HG02642 (cell line): ENCODE data around the gene AGBL1.

ENCODE experiments used
- ATAC-seq: cut with Tn5 transposase; IDR thresholded peaks from one replicate; pipeline ENCODE4 v1.9.1; 2021; ENCODE audit warnings: mild to moderate bottlenecking; ENCODE audit not compliant: unreplicated experiment, poor library complexity

AGBL1 gene

GRCh38 chr15:86079508-86080266 is at the start of gene AGBL1:
TSS of gene AGBL1 (plus strand) at chr15:86079871.
- no peak for ATAC-seq

GRCh38 chr15:86034904-86035303 is 44.8 kb upstream of the AGBL1 start:
- no peak for ATAC-seq

- no peak for ATAC-seq
These were observed 43.4 kb upstream of the AGBL1 start for GRCh38 chr15:86036243-86036642.

GRCh38 chr15:86038491-86038890 is 41.2 kb upstream of the AGBL1 start:
- no peak for ATAC-seq

GRCh38 chr15:86040356-86041033 is 39.2 kb upstream of the AGBL1 start:
- ATAC-seq: no peak

- ATAC-seq: no peak
These were observed 38.3 kb upstream of the AGBL1 start for GRCh38 chr15:86041399-86041798.

GRCh38 chr15:86042226-86042625 is 37.4 kb upstream of the AGBL1 start:
- no peak for ATAC-seq

- ATAC-seq: no peak
These were observed 34.7 kb upstream of the AGBL1 start for GRCh38 chr15:86044981-86045380.

- no peak for ATAC-seq
These were observed 25.3 kb upstream of the AGBL1 start for GRCh38 chr15:86054338-86054737.

- no peak for ATAC-seq
These were observed 24.0 kb upstream of the AGBL1 start for GRCh38 chr15:86055688-86056087.

- no peak for ATAC-seq
These were observed 19.8 kb upstream of the AGBL1 start for GRCh38 chr15:86059851-86060250.

- ATAC-seq: no peak
These were observed 19.0 kb upstream of the AGBL1 start for GRCh38 chr15:86060674-86061073.

- no peak for ATAC-seq
These were observed 18.1 kb upstream of the AGBL1 start for GRCh38 chr15:86061581-86061980.

GRCh38 chr15:86062646-86063243 is 16.9 kb upstream of the AGBL1 start:
- ATAC-seq: no peak

GRCh38 chr15:86063356-86064095 is 16.1 kb upstream of the AGBL1 start:
- no peak for ATAC-seq

- no peak for ATAC-seq
These were observed 15.3 kb upstream of the AGBL1 start for GRCh38 chr15:86064326-86064725.

- ATAC-seq: no peak
These were observed 13.4 kb upstream of the AGBL1 start for GRCh38 chr15:86066174-86066834.

GRCh38 chr15:86073281-86073680 is 6.4 kb upstream of the AGBL1 start:
- no peak for ATAC-seq

- no peak for ATAC-seq
These were observed 3.2 kb upstream of the AGBL1 start for GRCh38 chr15:86076468-86076867.

GRCh38 chr15:86077070-86077469 is 2.6 kb upstream of the AGBL1 start:
- no peak for ATAC-seq
